HG03060 (cell line): ENCODE data around the gene PDHX.
"Not testable (repeated sequence)": the region's sequence is repeated elsewhere in the genome, so short reads cannot be mapped to it uniquely, and the experiment has no call there.

Experiments used
- ATAC-seq: cut with Tn5 transposase; IDR thresholded peaks from one replicate; pipeline ENCODE4 v1.9.1; 2021; ENCODE audit warnings: low read depth, moderate number of reproducible peaks; ENCODE audit not compliant: unreplicated experiment

Gene PDHX

DNA sequence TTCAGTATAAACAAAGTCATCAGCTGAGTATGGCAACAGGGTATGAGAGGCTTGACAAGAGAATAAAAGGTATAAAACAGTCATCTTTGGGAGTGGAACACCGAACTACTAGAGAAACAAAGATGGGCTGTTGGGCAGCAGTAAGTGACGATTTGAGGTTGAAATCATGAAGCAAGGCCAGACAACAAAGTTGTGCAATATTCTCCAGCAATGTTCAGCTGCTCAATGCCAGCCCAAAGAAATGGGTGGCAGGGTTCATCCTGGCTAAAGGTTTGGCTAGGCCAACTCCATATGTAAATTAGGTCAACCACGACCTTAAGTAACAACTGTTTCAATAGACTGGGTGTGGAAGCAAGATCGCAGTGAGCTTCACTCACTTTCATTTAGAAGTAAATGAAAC lies 6.5 kb upstream of the PDHX start:
- ATAC-seq = no peak

DNA sequence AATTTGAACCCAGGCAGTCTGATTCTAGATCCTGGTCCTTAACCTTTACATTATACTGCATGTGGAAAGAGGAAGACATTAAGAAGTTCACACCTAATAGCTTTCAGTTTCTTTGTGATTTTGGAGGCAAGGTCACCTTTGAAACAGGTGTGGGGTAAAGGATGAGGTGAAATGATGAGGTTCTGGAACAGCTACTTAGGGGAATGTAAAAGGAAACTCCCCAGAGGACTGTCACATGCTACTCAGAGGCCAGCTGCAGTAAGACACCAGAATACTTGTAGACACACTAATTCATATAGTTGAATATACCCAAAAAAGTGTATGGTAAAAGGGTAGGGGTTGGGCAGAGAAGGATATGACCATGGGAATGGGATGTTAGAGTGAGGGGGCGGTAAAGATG lies 5.6 kb upstream of the PDHX start:
- ATAC-seq = no peak

DNA sequence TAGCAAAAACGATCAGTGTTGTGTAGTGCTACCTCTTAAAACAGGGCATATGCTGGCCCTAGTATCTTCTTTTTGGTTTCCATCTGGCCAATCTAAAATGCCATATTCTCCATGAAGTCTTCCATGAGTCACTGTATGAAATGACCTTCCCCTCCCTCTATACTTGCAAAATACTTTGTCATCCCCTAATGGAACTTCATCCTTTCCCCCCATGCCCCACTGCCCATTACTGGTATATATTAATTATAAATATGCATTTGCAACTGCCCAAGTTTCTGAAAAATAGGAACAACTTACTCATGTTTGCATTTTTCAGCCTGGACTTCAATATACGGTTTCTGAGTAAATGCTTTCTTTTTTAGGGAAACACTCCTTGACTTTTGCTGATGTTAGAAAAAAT lies 4.7 kb upstream of the PDHX start:
- ATAC-seq = no peak

GRCh38 chr11:34913556-34913955 lies 2.9 kb upstream of the PDHX start:
- ATAC-seq = not testable (repeated sequence)

DNA sequence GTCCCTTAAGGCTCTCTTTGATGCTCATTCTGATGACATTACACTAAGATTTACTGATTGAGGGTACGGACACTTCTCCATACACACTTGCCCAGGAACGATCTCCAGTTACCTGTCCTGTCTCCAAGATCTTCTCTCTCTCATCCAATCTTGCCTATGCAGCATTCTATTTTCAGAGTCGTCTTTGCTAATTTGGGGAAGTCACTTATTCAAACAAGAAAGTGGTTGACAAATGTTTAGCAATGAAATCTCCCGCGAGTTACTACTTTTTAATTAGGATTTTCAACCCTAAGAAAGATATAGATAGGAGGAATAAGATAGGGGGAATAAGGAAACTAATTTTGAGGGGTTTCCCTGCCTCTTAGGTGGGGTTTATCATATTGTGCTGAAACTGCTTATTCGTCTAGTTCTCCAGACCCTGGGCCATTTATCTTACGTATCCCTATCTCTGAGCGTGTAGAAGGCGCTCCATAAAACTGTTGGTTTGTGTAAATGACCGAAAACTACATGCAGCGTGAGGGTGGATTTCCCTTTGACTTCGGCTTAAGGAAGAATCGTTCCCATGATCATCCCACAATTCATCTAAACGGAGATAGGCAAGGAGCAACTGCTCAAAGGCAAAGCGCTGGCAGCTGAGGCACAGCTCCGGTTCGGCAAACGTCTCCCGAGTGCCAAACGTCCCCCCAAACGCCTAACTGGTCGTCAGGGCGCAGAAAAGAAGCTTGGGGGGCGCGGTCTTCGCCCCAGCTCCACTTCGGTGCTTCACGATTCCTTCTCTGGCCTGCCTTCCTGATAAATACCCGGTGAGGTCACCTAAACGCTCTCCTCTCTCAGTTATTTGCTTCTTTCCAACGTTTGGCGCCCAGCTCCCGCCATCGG lies 1.0 kb upstream of the PDHX start:
- no peak for ATAC-seq

GRCh38 chr11:34916843-34917770 lies 689 bp downstream of the PDHX start:
- ATAC-seq = no peak

GRCh38 chr11:34921156-34921555 lies 4.7 kb downstream of the PDHX start:
- no peak for ATAC-seq

GRCh38 chr11:34924714-34925113 lies 8.3 kb downstream of the PDHX start:
- ATAC-seq = no peak

- no peak for ATAC-seq
Measured at GRCh38 chr11:34926101-34926830, 9.8 kb downstream of the PDHX start.

DNA sequence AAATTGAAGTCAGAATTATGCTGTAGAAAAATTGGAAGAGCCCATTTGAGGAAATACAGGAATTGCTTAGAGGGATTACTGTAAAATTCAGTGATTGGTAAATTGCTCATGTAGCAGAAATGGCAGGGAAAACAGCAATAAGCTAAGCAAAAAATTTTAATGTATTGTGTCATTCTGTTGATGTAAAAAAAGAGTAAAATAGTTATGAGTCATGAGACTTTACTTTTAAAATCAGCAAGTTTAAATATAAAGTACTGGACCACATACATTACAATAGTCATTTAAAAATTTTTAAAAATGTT lies 10.4 kb downstream of the PDHX start:
- no peak for ATAC-seq

DNA sequence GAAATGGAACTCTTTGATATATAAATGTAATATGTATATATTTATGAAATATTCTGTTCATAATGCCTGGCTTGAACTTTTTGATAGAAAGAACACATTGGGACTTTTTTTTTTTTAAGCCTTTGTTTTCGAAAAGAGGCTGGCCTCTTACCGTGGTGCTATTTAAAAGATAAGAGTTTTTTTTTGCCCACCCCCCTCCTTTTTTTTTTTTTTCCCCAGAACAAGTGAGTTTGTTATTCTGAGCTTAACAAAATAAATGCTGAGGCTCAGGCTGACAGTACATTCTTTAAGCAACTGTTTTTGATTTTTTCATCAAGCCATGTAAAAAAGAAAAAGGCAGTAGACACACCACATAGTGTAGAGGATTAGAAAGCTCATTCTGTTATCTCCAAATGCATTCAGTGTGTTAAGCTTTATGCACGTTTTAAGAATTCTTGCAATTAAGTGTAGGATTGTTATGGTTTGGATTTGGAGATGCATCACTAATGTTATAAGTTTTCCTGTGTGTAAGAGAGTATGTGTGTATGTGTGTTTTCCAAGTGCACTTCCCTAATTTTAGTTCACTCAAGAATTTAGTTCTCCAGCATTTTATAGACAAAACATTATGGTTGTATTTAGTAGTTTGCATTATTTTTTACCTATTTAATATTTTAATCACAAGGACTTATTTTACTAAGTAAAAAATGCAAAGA lies 12.0 kb downstream of the PDHX start:
- no peak for ATAC-seq

GRCh38 chr11:34928960-34929680 lies 12.7 kb downstream of the PDHX start:
- ATAC-seq = no peak

- ATAC-seq = no peak
Measured at GRCh38 chr11:34929794-34930763, 13.7 kb downstream of the PDHX start.

- no peak for ATAC-seq
Measured at GRCh38 chr11:34936945-34937629, 20.7 kb downstream of the PDHX start.

- ATAC-seq = no peak
Measured at GRCh38 chr11:34938611-34939010, 22.2 kb downstream of the PDHX start.

DNA sequence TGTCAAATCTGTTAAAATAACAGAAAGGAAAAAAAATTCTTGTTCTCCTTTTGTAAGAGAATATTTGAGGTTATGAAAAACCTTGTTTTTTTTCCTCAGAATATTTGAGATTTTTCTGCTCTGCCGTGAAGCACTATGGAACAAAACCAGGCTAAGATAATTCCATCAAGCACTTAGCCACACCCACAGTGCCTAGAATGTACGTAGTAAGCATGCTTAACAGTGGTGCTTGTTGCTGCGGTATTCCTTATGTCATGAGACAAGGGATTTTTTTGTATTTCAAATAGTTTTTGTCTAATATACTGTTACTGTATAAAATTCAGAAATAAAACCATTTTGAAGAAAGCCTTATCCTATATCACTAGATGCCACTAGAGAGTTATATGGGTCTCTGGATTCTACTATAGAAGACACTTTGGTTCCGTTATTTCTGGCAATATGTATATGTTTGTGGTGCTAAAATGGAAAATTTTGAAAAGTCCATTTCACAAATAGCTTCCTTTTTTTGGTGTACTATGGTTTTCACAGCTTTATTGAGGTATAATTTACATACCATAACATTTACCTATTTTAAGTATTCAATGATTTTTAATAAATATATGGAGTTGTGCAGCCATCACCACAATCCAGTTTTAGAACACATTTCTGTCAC lies 23.7 kb downstream of the PDHX start:
- no peak for ATAC-seq

DNA sequence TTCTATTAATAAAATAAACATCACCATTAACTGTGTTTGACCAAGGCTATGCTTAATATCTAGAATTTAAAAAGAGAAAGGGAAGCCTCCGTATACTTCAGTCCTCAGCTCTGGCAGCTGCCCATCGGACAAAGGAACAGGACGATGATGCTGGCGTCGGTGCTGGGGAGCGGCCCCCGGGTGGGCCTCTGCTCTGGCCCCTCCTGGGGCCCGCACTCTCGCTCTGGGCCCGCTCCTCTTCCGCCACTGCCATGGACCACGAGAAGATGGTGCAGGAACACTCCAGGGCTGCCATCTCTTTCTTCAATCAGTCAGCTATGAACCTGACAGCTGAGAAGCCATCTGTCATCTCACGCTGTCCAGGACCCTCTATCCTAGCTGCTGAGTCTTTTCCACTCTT lies 25.3 kb downstream of the PDHX start:
- no peak for ATAC-seq

DNA sequence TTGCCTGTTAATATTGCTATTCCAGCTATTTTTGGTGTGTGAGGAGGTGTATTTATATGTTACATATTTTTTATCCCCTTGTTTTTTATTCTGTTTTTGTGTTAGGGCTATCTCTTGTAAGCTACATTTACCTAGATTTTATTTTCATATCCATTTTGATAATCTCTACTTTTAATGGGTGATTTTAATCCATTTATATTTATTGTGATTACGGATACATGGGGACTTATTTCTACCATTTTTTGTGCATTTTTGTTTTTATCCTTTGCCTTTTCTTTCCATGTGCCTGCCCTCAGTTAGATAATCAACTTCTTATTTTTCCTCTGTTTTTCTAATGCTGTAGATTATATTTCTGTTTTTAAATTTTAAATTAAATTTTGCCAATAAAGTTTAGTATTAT lies 28.3 kb downstream of the PDHX start:
- no peak for ATAC-seq
